GM19240 (cell line): ENCODE results near the gene CUBN.

Experiments used
- DNase-seq: peaks from one replicate; pipeline ENCODE4 v3.0.0; 2011; ENCODE audit warnings: low spot score; ENCODE audit not compliant: insufficient read length

CUBN gene

DNA sequence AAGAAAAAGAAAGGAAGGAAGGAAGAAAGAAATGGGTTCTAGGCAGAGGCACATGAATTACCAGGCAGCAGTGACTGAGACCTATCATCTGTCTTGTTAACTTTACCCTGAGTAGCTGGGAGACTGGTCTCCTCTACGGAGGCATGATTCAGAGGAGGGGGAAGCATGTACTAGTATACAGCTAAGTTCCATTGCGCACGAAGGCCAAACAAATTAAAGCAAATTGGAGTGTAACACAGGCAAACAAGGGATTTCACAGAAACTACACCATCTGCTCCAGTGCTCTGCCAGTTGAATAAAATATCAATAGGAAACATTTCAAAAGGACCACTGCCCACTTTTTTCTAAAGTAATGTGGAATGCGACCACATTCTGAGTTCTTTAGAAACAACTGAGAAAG lies 246.5 kb downstream of the CUBN start:
- DNase-seq: no peak

GRCh38 chr10:16870331-16870730 lies 259.3 kb downstream of the CUBN start:
- no peak for DNase-seq

DNA sequence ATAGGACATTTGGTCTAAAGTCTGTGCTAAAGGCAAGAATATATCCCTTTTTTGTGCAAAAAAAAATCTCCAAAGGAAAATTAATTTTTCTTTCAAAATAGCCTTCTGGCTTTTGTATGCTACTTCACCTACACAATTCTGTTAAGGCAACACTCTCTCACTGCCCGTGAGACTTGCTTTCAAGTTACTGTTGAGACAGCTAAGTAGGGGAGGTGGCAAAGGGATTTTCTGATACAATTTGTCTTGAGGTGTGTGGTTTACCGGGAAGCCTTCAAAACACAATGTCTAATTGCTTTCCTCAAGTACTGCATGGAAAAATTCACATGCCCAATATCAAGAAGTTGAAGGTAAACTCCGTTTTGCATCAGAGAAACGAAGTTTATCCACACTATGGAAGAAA lies 261.6 kb downstream of the CUBN start:
- no peak for DNase-seq

GRCh38 chr10:16867556-16867955 lies 262.1 kb downstream of the CUBN start:
- no peak for DNase-seq

- DNase-seq: no peak
Observed at GRCh38 chr10:16866541-16867275, 262.9 kb downstream of the CUBN start.

GRCh38 chr10:16865766-16866165 lies 263.8 kb downstream of the CUBN start:
- DNase-seq: no peak

- DNase-seq: no peak
Observed at GRCh38 chr10:16863766-16864165, 265.8 kb downstream of the CUBN start.

DNA sequence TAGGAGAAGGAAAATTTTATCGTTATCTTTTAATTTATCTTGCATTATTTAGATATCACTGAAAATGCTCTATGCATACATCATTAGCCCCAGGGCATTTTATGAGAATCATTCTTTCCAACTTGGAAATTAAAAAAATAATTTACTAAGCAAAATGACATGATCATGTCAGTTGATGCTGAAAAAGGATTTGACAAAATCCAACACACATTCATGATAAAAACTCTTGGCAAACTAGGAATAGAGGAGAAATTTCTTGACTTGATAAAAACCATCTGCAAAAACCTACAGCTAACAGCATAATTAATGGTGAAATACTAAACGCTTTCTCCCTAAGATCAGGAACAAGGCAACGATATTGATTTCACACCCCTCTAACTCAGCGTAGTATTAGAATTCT lies 272.2 kb downstream of the CUBN start:
- DNase-seq: no peak

- no peak for DNase-seq
Observed at GRCh38 chr10:16856567-16856966, 273.0 kb downstream of the CUBN start.

- DNase-seq: no peak
Observed at GRCh38 chr10:16856092-16856491, 273.5 kb downstream of the CUBN start.

DNA sequence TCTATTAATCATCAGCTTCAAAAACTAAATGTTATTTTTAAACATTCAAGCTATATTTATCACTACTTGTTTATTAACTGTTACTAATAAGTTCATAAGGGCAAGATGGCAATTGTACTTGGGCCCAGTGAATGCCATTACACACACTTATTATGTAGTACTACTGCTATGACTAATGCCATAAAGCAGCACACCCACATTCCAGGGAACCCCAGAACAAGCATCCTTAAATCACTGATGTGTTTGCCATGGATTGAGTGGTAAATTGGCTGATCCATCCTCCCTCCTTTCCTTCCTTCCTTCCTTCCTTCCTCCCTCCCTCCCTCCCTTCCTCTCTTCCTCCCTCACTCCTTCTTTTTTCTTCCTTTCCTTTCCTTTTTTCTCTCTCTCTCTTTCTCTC lies 275.0 kb downstream of the CUBN start:
- no peak for DNase-seq

DNA sequence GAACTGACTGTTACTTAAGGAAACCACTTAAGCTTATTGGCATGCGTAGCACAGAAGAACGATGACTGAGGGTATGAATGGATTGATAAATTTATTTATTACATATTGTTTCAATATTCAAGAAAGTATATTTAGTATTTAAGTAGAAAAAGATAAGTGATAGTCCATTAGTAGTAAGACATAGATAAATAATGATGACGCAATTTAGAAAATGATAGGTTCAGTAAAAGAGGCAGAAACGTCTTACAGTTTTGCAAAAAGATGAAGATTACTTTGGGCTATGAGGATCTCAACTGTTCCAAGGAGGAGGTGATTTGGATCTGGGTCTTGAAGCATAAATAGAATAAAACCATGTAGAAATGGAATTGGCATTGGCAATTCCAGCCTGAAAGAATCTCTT lies 275.8 kb downstream of the CUBN start:
- no peak for DNase-seq

DNA sequence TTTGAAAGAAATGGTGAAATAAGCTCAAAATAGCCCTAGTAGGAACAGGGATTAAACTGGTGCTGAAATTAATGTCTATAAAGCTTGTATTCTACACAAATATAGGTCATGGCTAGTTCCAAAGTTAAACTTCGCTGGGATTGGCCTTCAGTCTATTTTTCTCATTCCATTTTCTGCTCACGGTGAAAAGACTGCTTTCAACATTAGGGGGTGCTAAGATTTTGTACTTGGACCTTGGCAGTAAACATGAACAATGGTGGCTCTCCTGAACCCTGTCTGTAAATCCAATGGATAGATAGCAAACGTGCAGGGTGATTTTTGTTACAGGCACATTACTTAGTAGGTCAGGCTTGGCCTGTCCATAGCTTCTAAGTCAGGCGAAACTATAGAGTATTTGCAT lies 276.4 kb downstream of the CUBN start:
- no peak for DNase-seq

GRCh38 chr10:16852624-16853023 lies 277.0 kb downstream of the CUBN start:
- DNase-seq: no peak

- DNase-seq: no peak
Observed at GRCh38 chr10:16848562-16849154, 281.0 kb downstream of the CUBN start.

DNA sequence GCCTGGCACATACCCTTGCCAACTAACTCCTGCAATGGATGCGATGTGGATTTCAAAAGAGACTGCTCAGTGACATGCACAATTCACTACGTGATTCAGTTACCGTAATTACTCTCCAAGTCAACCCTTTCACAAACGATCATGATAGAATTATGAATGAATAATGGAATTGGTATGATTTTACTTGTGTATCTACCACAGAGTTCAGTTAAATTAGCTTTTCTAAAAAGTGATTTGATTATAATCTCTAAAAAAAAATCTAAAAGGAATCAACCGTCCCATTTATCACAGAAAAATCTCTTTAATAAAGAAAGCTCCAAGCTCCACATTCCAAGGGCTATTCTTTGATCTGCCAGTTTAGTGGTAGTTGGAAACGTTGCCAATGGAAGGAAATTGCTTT lies 282.0 kb downstream of the CUBN start:
- no peak for DNase-seq

GRCh38 chr10:16845248-16845647 lies 284.4 kb downstream of the CUBN start:
- no peak for DNase-seq

- no peak for DNase-seq
Observed at GRCh38 chr10:16843252-16843870, 286.2 kb downstream of the CUBN start.

DNA sequence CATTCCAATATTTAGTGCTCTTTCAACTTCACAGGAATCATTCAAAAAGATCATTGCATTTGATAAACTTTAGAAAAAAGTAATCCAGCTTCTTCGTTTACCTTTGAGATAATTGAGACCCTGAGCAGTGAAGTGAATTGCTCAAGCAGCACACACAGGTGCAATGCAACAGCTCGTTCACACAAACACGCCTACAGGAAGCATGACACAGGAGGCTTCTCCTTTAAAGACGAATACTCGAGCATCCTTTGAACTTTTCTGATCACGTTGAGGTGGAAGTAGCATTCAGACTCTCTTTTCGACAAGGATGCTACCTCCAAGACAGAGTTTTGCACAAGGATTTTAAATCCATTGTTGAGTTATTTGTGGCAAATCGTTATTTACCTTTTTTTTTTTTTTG lies 294.4 kb downstream of the CUBN start:
- no peak for DNase-seq

DNA sequence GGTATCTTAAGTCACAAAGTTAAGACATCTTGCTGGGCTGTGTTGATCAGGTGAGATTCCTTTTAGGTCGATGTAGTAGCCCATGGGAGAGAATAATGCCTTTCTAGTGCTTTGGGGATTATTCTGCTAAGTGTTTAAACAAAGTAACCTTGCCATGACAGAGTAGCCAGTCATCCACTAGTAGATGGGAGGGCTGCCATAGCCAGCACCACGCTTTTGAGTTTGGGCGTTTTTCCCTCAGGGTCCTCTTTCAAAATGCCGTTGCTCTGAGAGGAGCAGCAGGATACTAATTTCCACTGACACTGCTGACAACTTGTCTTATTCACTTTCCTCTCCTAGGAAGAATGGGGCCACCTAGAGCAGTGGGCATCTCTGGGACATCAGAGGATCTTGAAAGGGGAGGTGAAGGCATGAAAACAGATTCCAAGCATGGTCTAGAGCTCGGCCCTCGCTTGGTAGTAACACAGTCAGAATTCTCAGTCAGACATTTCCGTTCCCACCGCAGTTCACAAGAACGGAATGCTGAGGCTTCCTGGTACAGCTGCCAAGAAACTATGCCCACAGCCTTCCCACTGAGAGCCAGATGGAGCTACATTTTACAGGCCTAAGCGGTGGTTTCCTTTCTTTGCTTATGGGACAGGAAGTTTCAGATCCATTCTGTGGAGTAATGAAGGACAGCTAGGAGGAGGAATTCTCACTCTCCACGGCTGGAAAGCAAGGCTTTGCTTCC lies 297.1 kb downstream of the CUBN start:
- DNase-seq: no peak

DNA sequence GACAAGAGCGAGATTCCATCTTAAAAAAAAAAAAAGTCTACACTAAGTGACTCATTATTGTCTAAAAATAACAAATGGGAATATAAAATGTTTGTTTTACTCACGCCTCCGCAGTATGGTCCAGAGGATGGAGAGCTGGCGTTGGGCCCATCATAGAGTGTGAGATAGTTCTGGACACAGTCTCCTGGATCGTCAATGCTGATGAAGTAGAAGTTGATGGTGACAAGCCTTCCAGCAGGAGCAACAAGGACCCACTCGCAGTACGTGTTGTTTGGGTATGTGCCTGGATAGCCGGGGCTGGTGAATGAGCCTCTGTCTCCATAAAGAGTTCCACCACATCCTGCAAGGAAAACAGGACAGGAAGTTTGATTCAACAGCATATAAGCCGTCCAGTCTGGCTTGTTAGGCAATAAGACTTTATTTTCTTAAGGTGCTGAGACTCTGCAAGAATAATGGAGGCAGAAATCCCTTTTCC lies 300.9 kb downstream of the CUBN start:
- DNase-seq: no peak

DNA sequence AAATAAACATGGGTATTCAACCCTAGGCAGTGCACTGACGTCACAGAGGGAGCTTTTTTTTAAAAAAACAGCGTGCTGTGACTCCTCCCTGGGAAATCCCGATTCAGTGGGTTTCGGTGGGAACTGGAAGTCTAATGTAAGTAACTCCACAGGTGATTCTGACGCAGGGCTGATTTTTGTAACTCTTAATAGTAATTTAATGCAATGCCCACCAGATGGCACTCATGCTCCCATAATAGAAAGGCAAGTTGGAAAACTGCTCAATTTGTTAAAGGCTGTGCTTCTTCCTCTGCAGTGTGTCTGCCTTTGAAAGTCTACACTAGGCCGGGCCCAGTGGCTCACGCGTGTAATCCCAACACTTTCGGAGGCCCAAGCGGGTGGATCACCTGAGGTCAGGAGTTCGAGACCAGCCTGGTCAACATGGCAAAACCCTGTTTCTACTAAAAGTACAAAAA lies 301.5 kb downstream of the CUBN start:
- no peak for DNase-seq
